NCI-H2196 treated with DMSO at 0.1 percent for 48 hours (cell line): ENCODE data around the gene CENPP.

ENCODE experiments used
- DNase-seq: peaks from one replicate; lab custom pipeline; 2025; ENCODE audit not compliant: unreplicated experiment; lab: John Stamatoyannopoulos, UW

CENPP gene

DNA sequence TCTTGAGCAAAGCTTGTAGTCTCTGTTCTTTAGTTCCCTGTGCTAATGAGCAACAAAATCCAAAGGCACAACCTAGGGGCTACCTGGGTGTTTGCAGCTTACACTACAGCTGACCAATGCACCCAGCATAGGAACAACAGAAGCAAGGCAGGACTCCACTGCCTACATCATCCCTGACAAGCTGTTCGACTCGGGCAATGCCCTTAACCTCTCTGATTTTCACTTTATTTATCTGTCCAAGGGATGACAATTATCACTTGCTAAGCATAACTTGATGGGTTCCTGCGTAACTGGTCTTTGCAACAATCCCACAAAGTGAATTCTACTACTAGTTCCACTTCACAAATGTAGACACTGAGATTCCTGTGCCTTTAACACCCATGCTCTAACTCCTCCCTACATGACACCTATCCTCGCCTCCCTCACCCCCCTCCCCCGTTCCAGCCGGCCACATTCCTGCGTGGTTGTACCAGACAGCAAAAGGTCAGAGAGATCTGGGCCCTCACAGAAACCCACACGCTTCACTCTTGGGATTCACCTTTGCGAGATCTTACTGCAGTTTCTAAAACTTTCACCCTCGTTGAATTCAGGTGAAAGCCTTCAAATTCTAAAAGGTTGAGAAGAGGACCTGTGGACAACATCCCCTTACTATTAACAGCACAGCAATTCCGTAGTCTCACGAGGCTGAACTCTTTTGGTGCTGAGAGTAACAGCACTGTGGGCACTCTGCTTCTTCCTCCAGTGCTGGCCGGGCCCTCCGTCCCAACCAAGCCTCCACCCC lies 343.2 kb downstream of the CENPP start:
- DNase-seq: no peak

DNA sequence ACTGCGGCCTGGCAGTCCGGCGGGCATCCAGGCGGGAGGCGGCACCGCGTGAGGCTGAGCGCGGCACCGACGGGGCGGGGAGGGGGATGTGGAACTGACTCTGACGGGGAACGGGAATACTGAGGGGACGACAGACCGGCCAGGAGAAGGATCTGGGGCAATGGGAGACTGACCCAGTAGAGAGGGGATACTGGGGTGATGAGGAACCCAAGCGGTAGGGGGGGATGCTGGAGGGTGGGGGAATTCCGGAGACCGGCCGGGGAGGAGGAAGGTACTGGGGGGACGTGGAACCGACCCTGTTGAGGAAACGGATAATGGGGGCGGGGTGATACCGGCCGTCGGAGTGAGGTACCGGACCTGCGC lies 343.8 kb downstream of the CENPP start:
- DNase-seq: no peak
